Dermis lymphatic vessel endothelial cell (primary cell): Measurements from ENCODE around the gene RNF145. TPM values are rescaled to one million over a fixed set of nuclear protein-coding genes. Genes with fewer than 3 reads are reported as not detected.

Experiments used
- total RNA-seq: library from RNA; depleted of rRNA; stranded (reverse); fragments of >200 nt; gene quantifications from 2 replicates; pipeline ENCODE4 v1.2.1, GENCODE V29; 2014

Gene RNF145, protein sequence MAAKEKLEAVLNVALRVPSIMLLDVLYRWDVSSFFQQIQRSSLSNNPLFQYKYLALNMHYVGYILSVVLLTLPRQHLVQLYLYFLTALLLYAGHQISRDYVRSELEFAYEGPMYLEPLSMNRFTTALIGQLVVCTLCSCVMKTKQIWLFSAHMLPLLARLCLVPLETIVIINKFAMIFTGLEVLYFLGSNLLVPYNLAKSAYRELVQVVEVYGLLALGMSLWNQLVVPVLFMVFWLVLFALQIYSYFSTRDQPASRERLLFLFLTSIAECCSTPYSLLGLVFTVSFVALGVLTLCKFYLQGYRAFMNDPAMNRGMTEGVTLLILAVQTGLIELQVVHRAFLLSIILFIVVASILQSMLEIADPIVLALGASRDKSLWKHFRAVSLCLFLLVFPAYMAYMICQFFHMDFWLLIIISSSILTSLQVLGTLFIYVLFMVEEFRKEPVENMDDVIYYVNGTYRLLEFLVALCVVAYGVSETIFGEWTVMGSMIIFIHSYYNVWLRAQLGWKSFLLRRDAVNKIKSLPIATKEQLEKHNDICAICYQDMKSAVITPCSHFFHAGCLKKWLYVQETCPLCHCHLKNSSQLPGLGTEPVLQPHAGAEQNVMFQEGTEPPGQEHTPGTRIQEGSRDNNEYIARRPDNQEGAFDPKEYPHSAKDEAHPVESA
- 34.7 and 46.6 TPM in 2 replicates for total RNA-seq

DNA sequence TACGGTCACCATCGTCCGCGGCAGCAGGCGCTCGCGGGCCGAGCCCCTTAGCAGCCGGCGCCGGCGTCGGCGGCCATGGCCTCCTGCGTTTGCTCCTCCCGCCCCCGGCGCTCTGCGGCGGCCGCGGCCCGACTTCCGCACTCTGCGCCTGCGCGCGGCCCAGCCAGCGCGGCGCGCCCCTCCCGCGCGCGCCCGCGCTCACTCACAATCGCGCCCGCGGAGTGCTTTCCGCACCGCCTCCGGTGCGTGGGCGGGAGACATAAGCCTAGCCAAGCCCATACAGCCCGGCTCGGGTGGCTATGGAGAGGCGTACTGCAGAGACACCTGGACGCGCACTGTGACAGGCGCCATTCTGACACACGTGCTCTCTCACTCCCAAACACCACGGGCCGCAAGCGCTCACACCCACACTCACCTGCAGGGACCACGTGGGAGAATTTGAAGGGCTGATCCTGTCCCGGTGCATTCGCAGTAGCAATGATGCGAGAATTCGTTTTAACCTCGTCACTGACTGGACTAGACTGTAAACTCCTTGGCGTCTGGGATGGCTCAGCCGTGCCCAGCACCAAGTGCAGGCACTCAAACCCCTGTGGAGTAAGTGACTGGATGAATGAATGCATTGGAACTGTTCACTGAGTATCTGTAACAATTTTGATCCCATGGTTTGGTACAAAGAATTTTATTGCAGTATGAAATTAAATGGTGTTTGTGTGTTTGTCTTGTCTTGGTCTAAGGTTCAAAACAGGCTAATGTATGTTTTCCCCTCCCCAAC lies at the start of gene RNF145:
RNF145 (minus strand) TSS at position 116 of the 772 bp plus-strand sequence. CDS start 5,936 bp downstream, outside the sequence.

Other genes with a start within 250 kb of the RNF145 start
- gene EBF1, start 109.6 kb downstream of the RNF145 start, total RNA-seq: 2.5 and 3.3 TPM in 2 replicates
- gene UBLCP1, start 53.7 kb upstream of the RNF145 start, total RNA-seq: 9.6 and 16.8 TPM in 2 replicates
- gene IL12B, start 120.9 kb upstream of the RNF145 start, total RNA-seq: not detected in 2 replicates